Ecto neural progenitor cell (in vitro differentiated cells): ENCODE results near the gene TINAGL1.

Experiments
- DNase-seq: peaks from one replicate; pipeline ENCODE4 v3.0.0-alpha.2; 2018; ENCODE audit warnings: low spot score

TINAGL1 gene

DNA sequence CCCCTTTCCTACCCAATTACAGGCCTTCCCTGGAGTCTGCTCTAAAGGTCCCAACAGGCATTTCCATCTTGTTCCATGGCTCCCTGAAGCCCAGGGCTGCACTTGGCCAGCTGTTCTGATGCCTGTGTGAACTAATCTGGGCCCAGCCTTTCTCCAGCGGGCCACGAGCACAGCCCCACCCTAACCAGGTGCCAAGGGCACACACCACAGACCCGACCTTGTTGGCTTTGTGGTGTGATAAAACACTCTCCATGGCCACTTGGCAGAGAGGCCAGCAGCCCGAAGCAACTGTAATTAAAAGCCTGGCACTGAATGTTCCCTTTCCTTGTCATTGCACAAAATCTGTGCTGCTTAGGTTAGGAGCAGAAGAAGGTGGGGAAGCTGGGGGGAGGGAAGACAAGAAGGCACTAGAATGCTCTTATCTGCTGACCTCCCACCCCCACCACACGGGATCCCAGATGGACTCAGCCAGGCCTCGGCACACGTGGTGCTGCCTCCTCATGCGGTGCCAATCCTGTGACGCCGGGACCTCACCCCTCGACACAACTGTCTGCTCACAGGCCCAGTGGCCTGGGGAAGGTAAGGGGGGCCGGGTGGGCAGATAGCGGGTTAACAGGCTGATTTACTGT lies 51.1 kb downstream of the TINAGL1 start:
- peak; percentile 40 for DNase-seq

DNA sequence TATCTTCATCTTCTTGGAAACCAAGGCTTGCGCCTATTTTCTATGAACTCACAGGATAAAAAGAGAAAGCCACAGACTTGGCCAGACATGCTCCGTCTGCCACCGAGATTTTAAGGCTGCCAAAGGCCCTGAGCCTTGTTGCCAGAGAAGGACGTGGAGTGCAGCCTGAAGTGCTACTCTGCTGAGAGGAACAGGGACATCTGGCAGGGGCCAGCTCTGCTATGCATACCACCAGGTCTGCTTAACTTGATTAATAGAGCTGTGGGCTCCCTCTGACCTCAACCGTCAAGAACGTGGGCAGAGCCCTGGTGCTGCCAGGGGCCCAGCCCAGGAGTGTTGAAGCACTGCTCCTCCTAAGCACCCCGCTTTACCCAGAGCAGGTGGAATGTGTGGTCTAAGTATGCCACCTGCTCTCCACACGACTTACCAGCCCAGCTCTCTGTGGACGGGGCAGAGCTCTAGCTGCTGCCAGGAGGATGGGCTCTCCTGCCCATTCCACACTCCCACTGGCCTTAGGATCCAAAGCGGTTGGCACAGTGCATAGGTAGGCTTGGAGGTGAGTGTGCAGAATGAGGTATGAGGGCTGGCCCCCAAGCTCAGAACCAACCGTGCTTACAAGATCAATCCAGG lies 51.7 kb downstream of the TINAGL1 start:
- no peak for DNase-seq

DNA sequence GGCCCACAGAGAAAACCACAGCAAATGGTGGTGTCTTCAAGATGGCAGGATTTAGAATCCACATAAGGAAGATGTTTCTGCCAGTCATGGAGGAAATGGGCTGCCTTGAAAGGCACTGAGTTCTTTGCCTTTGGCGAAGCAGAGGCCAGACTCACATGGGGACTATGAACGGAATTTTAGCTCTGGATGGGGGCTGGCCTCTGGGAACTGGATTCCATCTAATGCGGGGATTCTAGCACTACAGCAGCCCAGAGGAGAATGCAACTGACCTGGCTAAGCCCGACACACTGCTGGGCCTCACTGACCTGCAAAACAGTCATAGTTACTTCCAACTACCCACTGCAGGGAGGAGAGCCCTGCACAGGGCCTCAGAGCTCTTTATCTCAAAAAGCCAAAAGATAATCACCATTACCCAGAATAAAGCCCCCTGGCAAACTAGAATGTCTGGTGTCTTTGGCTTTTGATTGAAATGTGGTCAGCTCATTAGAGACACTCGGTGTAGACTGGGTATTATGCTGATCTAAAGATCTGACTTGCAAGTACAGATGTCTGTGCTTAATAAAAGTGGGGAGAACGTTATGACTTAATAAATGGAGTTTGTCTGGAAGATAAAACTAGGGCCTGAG lies 52.7 kb downstream of the TINAGL1 start:
- no peak for DNase-seq

DNA sequence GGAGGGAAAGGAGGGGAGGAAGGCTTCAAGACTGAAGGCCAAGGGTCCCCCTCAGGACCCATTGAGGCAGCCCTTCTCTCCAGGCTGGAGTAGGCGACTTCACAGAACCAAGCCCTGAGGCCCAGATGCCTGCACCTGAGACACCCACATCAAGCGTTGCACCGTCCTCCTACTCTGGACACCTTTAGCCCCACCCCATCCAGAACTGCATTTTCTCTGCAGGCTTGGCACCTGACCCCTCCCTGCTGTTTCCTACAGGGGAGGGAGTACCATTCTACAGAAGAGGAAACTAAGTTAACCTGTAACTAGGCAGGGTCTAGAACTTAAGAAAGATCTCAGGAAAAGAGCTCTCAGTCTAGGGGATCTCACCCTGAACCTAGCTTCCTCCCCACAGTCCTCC lies 56.3 kb downstream of the TINAGL1 start:
- DNase-seq: no peak

DNA sequence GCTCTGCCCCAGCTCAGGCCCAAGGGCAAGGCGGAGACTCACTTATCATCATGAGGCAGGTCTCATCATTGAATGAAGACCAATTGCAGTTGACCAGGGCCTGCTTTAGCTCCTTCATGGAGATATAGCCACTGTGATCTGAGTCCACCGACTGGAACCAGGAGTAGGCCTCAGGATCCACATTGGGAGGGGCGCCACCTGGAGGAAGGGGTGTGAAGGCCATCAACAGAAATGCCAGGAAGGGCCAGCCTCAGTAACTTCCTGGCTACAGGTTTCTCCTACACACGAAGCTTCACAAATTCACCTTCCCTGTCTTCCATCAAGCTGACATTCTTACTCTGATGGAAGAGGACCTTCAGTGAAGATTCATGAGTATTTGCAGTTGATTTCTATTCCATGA lies 56.8 kb downstream of the TINAGL1 start:
- DNase-seq: no peak
